BLaER1 (cell line): Measurements from ENCODE around the gene DIPK1A.

ENCODE experiments used
- H3K27ac ChIP-seq: shearing (Covaris generic); formaldehyde crosslinking; 2 replicates; pipeline ENCODE4 v1.8.1; 2022
- H3K27me3 ChIP-seq: shearing (Covaris generic); formaldehyde crosslinking; 2 replicates; pipeline ENCODE4 v1.8.1; 2022
- H3K36me3 ChIP-seq: shearing (Covaris generic); formaldehyde crosslinking; 2 replicates; pipeline ENCODE4 v1.8.1; 2022
- H3K4me1 ChIP-seq: shearing (Covaris generic); formaldehyde crosslinking; 2 replicates; pipeline ENCODE4 v1.8.1; 2022
- H3K4me2 ChIP-seq: shearing (Covaris generic); formaldehyde crosslinking; 2 replicates; pipeline ENCODE4 v1.8.1; 2022
- H3K4me3 ChIP-seq: shearing (Covaris generic); formaldehyde crosslinking; 2 replicates; pipeline ENCODE4 v1.8.1; 2022
- H3K9ac ChIP-seq: shearing (Covaris generic); formaldehyde crosslinking; 2 replicates; pipeline ENCODE4 v1.8.1; 2022
- H3K9me3 ChIP-seq: shearing (Covaris generic); formaldehyde crosslinking; 2 replicates; pipeline ENCODE4 v1.8.1; 2022
- H4K20me1 ChIP-seq: shearing (Covaris generic); formaldehyde crosslinking; 2 replicates; pipeline ENCODE4 v1.8.1; 2022
- Cebpa-rat ChIP-seq: shearing (Covaris generic); IDR thresholded peaks from 2 replicates; pipeline ENCODE4 v1.8.1; 2022

The DIPK1A gene

GRCh38 chr1:92968138-92969032, 7.1 kb upstream of the DIPK1A start:
- Histone ChIP-seq H3K27me3 (no peaks in the 10 kb centered on the region), H3K27ac (no peak overlapping the region), H4K20me1 (no peaks in the 10 kb centered on the region), H3K4me2 (peak overlapping the region; percentile 40), H3K4me3 (no peak overlapping the region), H3K9ac (no peak overlapping the region; the same call in 1 of the 2 replicates), H3K36me3 (no peaks in the 10 kb centered on the region), H3K4me1 (peaks cover 40% of the 10 kb centered on the region), H3K9me3 (no peaks in the 10 kb centered on the region)
- no peak for TF ChIP-seq Cebpa-rat

GRCh38 chr1:92964998-92965397, 3.7 kb upstream of the DIPK1A start:
- TF ChIP-seq Cebpa-rat: no peak
- H3K4me1 ChIP-seq: peaks cover 40% of the 10 kb centered on the region
- H3K27ac ChIP-seq: no peak overlapping the region
- no peak overlapping the region for H3K9ac ChIP-seq
- H3K36me3 ChIP-seq: no peaks in the 10 kb centered on the region
- no peaks in the 10 kb centered on the region for H4K20me1 ChIP-seq
- H3K4me3 ChIP-seq: no peak overlapping the region
- H3K27me3 ChIP-seq: no peaks in the 10 kb centered on the region
- H3K9me3 ChIP-seq: no peaks in the 10 kb centered on the region
- peak overlapping the region; percentile 44 for H3K4me2 ChIP-seq

DNA sequence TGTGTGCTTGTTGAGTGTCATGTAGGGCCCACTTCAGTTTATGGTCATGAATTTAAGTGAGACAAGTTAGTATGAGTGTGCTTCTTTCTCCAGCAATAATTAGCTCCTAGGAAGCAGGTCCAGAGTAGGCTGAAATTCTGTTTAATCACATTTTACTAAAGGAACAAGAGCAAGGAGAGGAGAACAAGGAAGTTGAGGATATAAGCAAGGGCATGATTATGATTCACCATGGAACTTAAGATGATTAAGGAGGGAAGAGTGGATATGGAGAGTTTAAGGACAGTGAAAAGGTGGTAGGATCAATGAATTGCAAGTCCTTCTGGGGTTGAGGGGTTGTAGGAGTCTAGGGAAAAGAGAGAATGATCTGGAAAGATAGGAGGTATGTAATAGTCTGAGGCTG, 3.1 kb upstream of the DIPK1A start:
- H3K9ac ChIP-seq: no peak overlapping the region
- H3K27ac ChIP-seq: no peak overlapping the region
- peak overlapping the region; percentile 44 for H3K4me2 ChIP-seq
- no peaks in the 10 kb centered on the region for H3K9me3 ChIP-seq
- H4K20me1 ChIP-seq: no peaks in the 10 kb centered on the region
- no peak for TF ChIP-seq Cebpa-rat
- no peaks in the 10 kb centered on the region for H3K36me3 ChIP-seq
- H3K4me3 ChIP-seq: no peak overlapping the region
- H3K27me3 ChIP-seq: no peaks in the 10 kb centered on the region
- H3K4me1 ChIP-seq: peaks cover 42% of the 10 kb centered on the region

DNA sequence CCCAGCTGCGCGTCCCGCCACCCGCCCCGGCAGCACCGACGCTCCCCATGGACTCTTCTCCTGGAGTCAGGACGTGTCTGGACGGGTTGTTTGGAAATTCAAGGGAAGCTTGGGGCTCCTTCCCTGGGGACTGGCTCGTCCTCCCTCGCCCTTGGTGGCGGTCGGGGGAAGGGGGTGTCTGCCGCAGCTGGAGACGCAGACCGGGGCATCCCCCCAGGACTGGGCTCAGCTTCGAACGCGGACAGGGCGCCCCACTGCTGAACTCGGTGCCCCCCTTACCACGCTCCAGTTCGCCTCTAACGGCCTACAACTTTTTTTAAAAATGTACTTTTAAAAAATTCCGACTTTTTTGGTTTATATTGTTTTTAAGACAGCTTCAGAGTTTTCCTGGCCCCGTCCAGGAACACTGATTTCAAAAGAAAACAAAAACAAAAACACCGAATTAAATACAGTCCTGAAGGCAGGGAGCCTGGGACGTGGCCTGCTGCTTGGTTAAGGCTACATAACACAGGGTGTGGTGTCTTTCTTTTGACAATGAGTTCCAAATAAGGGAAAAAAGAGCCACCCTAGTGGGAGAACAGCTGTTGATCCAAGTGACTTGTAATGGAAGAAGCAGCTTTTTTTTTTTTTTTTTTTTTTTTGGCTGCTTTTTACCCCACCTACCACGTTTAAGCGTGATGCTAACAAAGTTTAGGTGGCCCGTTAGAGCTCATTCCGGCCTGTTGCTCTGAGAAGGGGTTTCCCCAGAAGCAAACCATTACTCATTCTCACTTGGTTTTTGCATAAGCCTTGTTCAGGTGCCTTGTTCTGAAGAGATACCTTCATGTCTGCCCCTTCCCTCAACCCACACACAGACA, 862 bp upstream of the DIPK1A start:
- no peaks in the 10 kb centered on the region for H3K36me3 ChIP-seq
- peak overlapping the region; percentile 91 for H3K4me2 ChIP-seq
- H3K9me3 ChIP-seq: no peaks in the 10 kb centered on the region
- H3K27me3 ChIP-seq: no peaks in the 10 kb centered on the region
- H3K9ac ChIP-seq: peak overlapping the region; percentile 87
- peak overlapping the region; percentile 87 for H3K27ac ChIP-seq
- no peaks in the 10 kb centered on the region for H4K20me1 ChIP-seq
- peaks cover 33% of the 10 kb centered on the region for H3K4me1 ChIP-seq
- TF ChIP-seq Cebpa-rat: no peak
- H3K4me3 ChIP-seq: peak overlapping the region; percentile 83

GRCh38 chr1:92960395-92961130, 699 bp downstream of the DIPK1A start:
- H3K36me3 ChIP-seq: no peaks in the 10 kb centered on the region
- peak overlapping the region; percentile 63 for H3K27ac ChIP-seq
- H3K4me2 ChIP-seq: peak overlapping the region; percentile 92
- H4K20me1 ChIP-seq: no peaks in the 10 kb centered on the region
- H3K27me3 ChIP-seq: no peaks in the 10 kb centered on the region
- no peaks in the 10 kb centered on the region for H3K9me3 ChIP-seq
- no peak for TF ChIP-seq Cebpa-rat
- peak overlapping the region; percentile 83 for H3K9ac ChIP-seq
- H3K4me1 ChIP-seq: peaks cover 34% of the 10 kb centered on the region
- H3K4me3 ChIP-seq: peak overlapping the region; percentile 83

GRCh38 chr1:92958203-92958970, 2.9 kb downstream of the DIPK1A start:
- no peaks in the 10 kb centered on the region for H3K36me3 ChIP-seq
- no peaks in the 10 kb centered on the region for H4K20me1 ChIP-seq
- H3K4me1 ChIP-seq: peaks cover 26% of the 10 kb centered on the region
- no peak overlapping the region for H3K4me3 ChIP-seq
- no peaks in the 10 kb centered on the region for H3K9me3 ChIP-seq
- H3K4me2 ChIP-seq: no peak overlapping the region
- TF ChIP-seq Cebpa-rat: no peak
- H3K9ac ChIP-seq: no peak overlapping the region
- H3K27ac ChIP-seq: no peak overlapping the region
- H3K27me3 ChIP-seq: no peaks in the 10 kb centered on the region

DNA sequence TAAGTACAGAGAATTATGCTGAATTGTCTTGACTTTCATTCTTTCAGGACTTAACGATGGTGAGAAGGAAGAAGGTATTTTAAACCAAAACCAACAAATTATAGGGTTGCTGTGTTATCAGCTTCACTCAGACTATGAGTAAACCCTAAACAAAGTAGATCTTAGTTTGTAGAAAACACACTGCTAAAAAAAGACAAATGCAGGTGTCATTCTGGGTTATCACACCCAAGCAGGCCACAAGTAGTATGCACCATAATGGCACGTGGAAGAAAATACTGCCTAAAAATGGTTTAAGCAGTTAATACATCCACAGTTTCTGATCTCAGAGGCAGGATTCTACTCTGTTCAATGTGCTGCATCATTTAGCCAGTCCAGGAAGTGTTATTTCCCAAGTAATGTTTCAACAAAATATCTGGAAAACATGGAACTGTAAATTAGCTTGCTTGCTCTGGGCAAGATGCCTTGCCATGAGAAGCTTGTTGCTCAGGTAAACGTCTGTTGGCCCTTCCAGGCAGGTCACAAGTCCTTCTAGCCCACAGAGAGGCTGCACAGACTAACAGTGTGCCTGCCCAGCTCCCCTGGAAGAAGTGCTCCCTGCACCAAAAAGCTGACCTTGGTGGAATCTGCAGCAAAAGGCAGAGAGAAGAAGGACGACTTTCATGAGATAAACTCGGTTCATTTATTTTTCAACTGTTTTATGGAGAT, 4.1 kb downstream of the DIPK1A start:
- H3K9me3 ChIP-seq: no peaks in the 10 kb centered on the region
- H3K9ac ChIP-seq: no peak overlapping the region
- H3K27ac ChIP-seq: no peak overlapping the region
- no peaks in the 10 kb centered on the region for H4K20me1 ChIP-seq
- H3K27me3 ChIP-seq: no peaks in the 10 kb centered on the region
- no peak overlapping the region for H3K4me3 ChIP-seq
- no peaks in the 10 kb centered on the region for H3K36me3 ChIP-seq
- TF ChIP-seq Cebpa-rat: no peak
- H3K4me1 ChIP-seq: peaks cover 30% of the 10 kb centered on the region
- H3K4me2 ChIP-seq: no peak overlapping the region

GRCh38 chr1:92956254-92957029, 4.8 kb downstream of the DIPK1A start:
- H3K4me1 ChIP-seq: peaks cover 34% of the 10 kb centered on the region
- H3K9me3 ChIP-seq: no peaks in the 10 kb centered on the region
- no peaks in the 10 kb centered on the region for H4K20me1 ChIP-seq
- no peak overlapping the region for H3K27ac ChIP-seq
- H3K27me3 ChIP-seq: no peaks in the 10 kb centered on the region
- no peak for TF ChIP-seq Cebpa-rat
- H3K36me3 ChIP-seq: no peaks in the 10 kb centered on the region
- H3K4me3 ChIP-seq: no peak overlapping the region
- no peak overlapping the region for H3K4me2 ChIP-seq
- H3K9ac ChIP-seq: no peak overlapping the region
